Progenitor cell of endocrine pancreas (in vitro differentiated cells): ENCODE data around the gene ERC1. TPM values are rescaled to one million over a fixed set of nuclear protein-coding genes. Genes with fewer than 3 reads are reported as not detected.

Experiments used
- DNase-seq: peaks from one replicate; pipeline ENCODE4 v3.0.0; 2021; ENCODE audit warnings: low spot score; ENCODE audit not compliant: unreplicated experiment
- H3K27ac Mint-ChIP-seq: 2 replicates; pipeline ENCODE4 v1.8.0; 2021; ENCODE audit warnings: mild to moderate bottlenecking, moderate library complexity, mixed read lengths
- H3K27me3 Mint-ChIP-seq: 2 replicates; pipeline ENCODE4 v1.8.0; 2021; ENCODE audit warnings: mixed read lengths
- H3K36me3 Mint-ChIP-seq: 2 replicates; pipeline ENCODE4 v1.8.0; 2022; ENCODE audit warnings: mixed read lengths; ENCODE audit not compliant: insufficient read depth
- H3K4me1 Mint-ChIP-seq: 2 replicates; pipeline ENCODE4 v1.8.0; 2021; ENCODE audit warnings: low read depth, mixed read lengths
- H3K4me3 Mint-ChIP-seq: 2 replicates; pipeline ENCODE4 v1.8.0; 2021; ENCODE audit warnings: low read depth, mild to moderate bottlenecking, moderate library complexity, mixed read lengths
- H3K9me3 Mint-ChIP-seq: 2 replicates; pipeline ENCODE4 v1.8.0; 2021; ENCODE audit warnings: low read depth, mixed read lengths
- CTCF ChIP-seq: fragments of 200-600 bp; sonication (generic); IDR thresholded peaks from one replicate; pipeline ENCODE4 v1.5.0; 2021; ENCODE audit warnings: antibody characterized with exemption, mild to moderate bottlenecking; ENCODE audit not compliant: unreplicated experiment
- total RNA-seq: library from RNA; stranded (reverse); gene quantifications from 2 replicates; pipeline ENCODE4 v1.2.1, GENCODE V29; 2021

The ERC1 gene
- total RNA-seq, 1 donor from 2014 or later = 146 TPM

GRCh38 chr12:1020389-1020788 is 29.4 kb downstream of the ERC1 start:
- Mint-ChIP-seq H3K36me3 (peaks cover 17% of the 10 kb centered on the region), H3K27ac (no peak overlapping the region), H3K27me3 (no peaks in the 10 kb centered on the region), H3K4me1 (no peaks in the 10 kb centered on the region), H3K9me3 (peaks cover 10% of the 10 kb centered on the region), H3K4me3 (no peak overlapping the region)
- TF ChIP-seq CTCF = no peak
- no peak for DNase-seq

GRCh38 chr12:1022032-1022970 is 31.3 kb downstream of the ERC1 start:
- peaks cover 10% of the 10 kb centered on the region for H3K9me3 Mint-ChIP-seq

GRCh38 chr12:1030779-1031178 is 39.8 kb downstream of the ERC1 start:
- Mint-ChIP-seq H3K9me3 (no peaks in the 10 kb centered on the region), H3K27me3 (no peaks in the 10 kb centered on the region), H3K4me3 (no peak overlapping the region), H3K36me3 (peaks cover 33% of the 10 kb centered on the region), H3K27ac (no peak overlapping the region), H3K4me1 (no peaks in the 10 kb centered on the region)
- TF ChIP-seq CTCF = no peak
- no peak for DNase-seq

More at GRCh38 chr12:1022032-1022970, 31.3 kb downstream of the ERC1 start:
- Mint-ChIP-seq H3K27ac (no peak overlapping the region), H3K4me1 (no peaks in the 10 kb centered on the region), H3K27me3 (no peaks in the 10 kb centered on the region), H3K36me3 (peaks cover 23% of the 10 kb centered on the region), H3K4me3 (no peak overlapping the region)
- no peak for TF ChIP-seq CTCF
- no peak for DNase-seq

GRCh38 chr12:1034243-1034642 is 43.2 kb downstream of the ERC1 start:
- DNase-seq = no peak
- no peaks in the 10 kb centered on the region for H3K27me3 Mint-ChIP-seq
- H3K36me3 Mint-ChIP-seq = peaks cover 29% of the 10 kb centered on the region
- peaks cover 4% of the 10 kb centered on the region for H3K9me3 Mint-ChIP-seq
- H3K4me3 Mint-ChIP-seq = no peak overlapping the region
- no peaks in the 10 kb centered on the region for H3K4me1 Mint-ChIP-seq
- H3K27ac Mint-ChIP-seq = no peak overlapping the region
- no peak for TF ChIP-seq CTCF

GRCh38 chr12:1034751-1035457 is 43.9 kb downstream of the ERC1 start:
- Mint-ChIP-seq H3K4me1 (no peaks in the 10 kb centered on the region), H3K36me3 (peaks cover 29% of the 10 kb centered on the region), H3K27me3 (no peaks in the 10 kb centered on the region), H3K4me3 (no peak overlapping the region), H3K9me3 (peaks cover 4% of the 10 kb centered on the region), H3K27ac (no peak overlapping the region)
- DNase-seq = no peak
- TF ChIP-seq CTCF = no peak
